Cardiac muscle cell (in vitro differentiated cells and primary cell): Measurements from ENCODE around the gene HCRTR1. TPM values are rescaled to one million over a fixed set of nuclear protein-coding genes. Genes with fewer than 3 reads are reported as not detected.

Experiments
- DNase-seq, 2 donors: peaks; one replicate each; pipeline versions ENCODE4 v3.0.0 to v3.0.0-alpha.2; 2010 to 2017; ENCODE audit warnings: low read depth in 1 of 2, low spot score in 1 of 2
- H3K27ac ChIP-seq: fragments of 200-600 bp; sonication (generic); 2 replicates; pipeline ENCODE4 v1.5.1; 2016
- H3K27me3 ChIP-seq: fragments of 200-600 bp; sonication (generic); 2 replicates; pipeline ENCODE4 v1.6.0; 2016; ENCODE audit warnings: control low read depth
- H3K36me3 ChIP-seq: fragments of 200-600 bp; sonication (generic); 2 replicates; pipeline ENCODE4 v1.5.1; 2016; ENCODE audit warnings: control low read depth
- H3K4me1 ChIP-seq: fragments of 200-600 bp; sonication (generic); 2 replicates; pipeline ENCODE4 v1.8.1; 2017; ENCODE audit warnings: low read depth, mild to moderate bottlenecking, mixed run types
- H3K4me3 ChIP-seq: fragments of 200-600 bp; sonication (generic); 2 replicates; pipeline ENCODE4 v1.5.1; 2016; ENCODE audit warnings: mild to moderate bottlenecking
- H3K9me3 ChIP-seq: fragments of 200-600 bp; sonication (generic); 2 replicates; pipeline ENCODE4 v1.5.1; 2017; ENCODE audit warnings: low read depth, mild to moderate bottlenecking, control low read depth
- CTCF ChIP-seq: IDR thresholded peaks from 2 replicates; pipeline ENCODE4 v1.5.1; 2012; ENCODE audit warnings: low read depth, mild to moderate bottlenecking, low read length
- polyA plus RNA-seq: library from polyadenylated mRNA; unstranded; fragments of >200 nt; fragmentation: Nextera tagmentation; extraction: Ambion mirVana; gene quantifications from 2 replicates; pipeline ENCODE4 v1.2.1, GENCODE V29; 2016
- total RNA-seq: library from RNA; depleted of rRNA; stranded (reverse); fragments of >200 nt; gene quantifications from 2 replicates; pipeline ENCODE4 v1.2.3, GENCODE V29; 2016

The HCRTR1 gene
- total and polyA plus RNA-seq, 2 experiments from 2014 or later, result not detected

GRCh38 chr1:31671561-31672201, 54.2 kb downstream of the HCRTR1 start:
- no peak overlapping the region for H3K4me3 ChIP-seq
- peaks cover 41% of the 10 kb centered on the region for H3K4me1 ChIP-seq
- no peak overlapping the region for H3K27ac ChIP-seq
- no peak for TF ChIP-seq CTCF
- no peaks in the 10 kb centered on the region for H3K36me3 ChIP-seq
- no peak for DNase-seq
- no peaks in the 10 kb centered on the region for H3K9me3 ChIP-seq
- H3K27me3 ChIP-seq, result no peaks in the 10 kb centered on the region

GRCh38 chr1:31672986-31673385, 55.5 kb downstream of the HCRTR1 start:
- Histone ChIP-seq H3K27me3 (no peaks in the 10 kb centered on the region), H3K4me1 (peaks cover 41% of the 10 kb centered on the region), H3K9me3 (no peaks in the 10 kb centered on the region), H3K27ac (no peak overlapping the region), H3K4me3 (no peak overlapping the region), H3K36me3 (no peaks in the 10 kb centered on the region)
- no peak for DNase-seq
- TF ChIP-seq CTCF, result no peak

- peaks cover 41% of the 10 kb centered on the region for H3K4me1 ChIP-seq
- H3K27me3 ChIP-seq, result no peaks in the 10 kb centered on the region
- H3K4me3 ChIP-seq, result no peak overlapping the region
- no peaks in the 10 kb centered on the region for H3K9me3 ChIP-seq
- no peaks in the 10 kb centered on the region for H3K36me3 ChIP-seq
- DNase-seq, result no peak
- no peak for TF ChIP-seq CTCF
- H3K27ac ChIP-seq, result no peak overlapping the region
Observed at GRCh38 chr1:31673433-31673832, 55.9 kb downstream of the HCRTR1 start.

- Histone ChIP-seq H3K27me3 (no peaks in the 10 kb centered on the region), H3K36me3 (no peaks in the 10 kb centered on the region), H3K4me3 (no peak overlapping the region), H3K27ac (peak overlapping the region; percentile 91), H3K9me3 (no peaks in the 10 kb centered on the region), H3K4me1 (peaks cover 37% of the 10 kb centered on the region)
- no peak for TF ChIP-seq CTCF
- no peak for DNase-seq
Observed at GRCh38 chr1:31674626-31675025, 57.1 kb downstream of the HCRTR1 start.

GRCh38 chr1:31675161-31675560, 57.7 kb downstream of the HCRTR1 start:
- Histone ChIP-seq H3K4me1 (peaks cover 32% of the 10 kb centered on the region), H3K9me3 (no peaks in the 10 kb centered on the region)

More at GRCh38 chr1:31675161-31675560, 57.7 kb downstream of the HCRTR1 start:
- H3K27ac ChIP-seq, result peak overlapping the region; percentile 91
- DNase-seq, result peak in 1 of 2 donors; percentile 74
- H3K27me3 ChIP-seq, result no peaks in the 10 kb centered on the region
- H3K36me3 ChIP-seq, result no peaks in the 10 kb centered on the region
- H3K4me3 ChIP-seq, result no peak overlapping the region
- TF ChIP-seq CTCF, result no peak
